GM12865 (cell line): Measurements from ENCODE around the gene SNUPN.

Experiments used
- DNase-seq: peaks from one replicate; pipeline ENCODE4 v3.0.0; 2010; ENCODE audit warnings: low read depth
- H3K4me3 ChIP-seq: 2 replicates; pipeline ENCODE4 v1.5.1; 2011; ENCODE audit warnings: mild to moderate bottlenecking, low read depth, low read length, control low read depth
- CTCF ChIP-seq: IDR thresholded peaks from 2 replicates; pipeline ENCODE4 v1.5.1; 2011; ENCODE audit warnings: low read length, control low read depth, low read depth, inconsistent platforms; ENCODE audit not compliant: insufficient read depth; ENCODE audit errors: missing control alignments

The SNUPN gene

GRCh38 chr15:75647370-75648155 is 22.0 kb upstream of the SNUPN start, which contains the start of gene SNX33:
Gene SNX33, plus strand, starts transcription at chr15:75647912. Its CDS starts 1,191 bp downstream, at chr15:75649103.
- H3K4me3 ChIP-seq: peak within 1 kb of the TSS; percentile 85
- peak; percentile 67 for TF ChIP-seq CTCF
- DNase-seq: peak; percentile 53

GRCh38 chr15:75646944-75647364 is 21.4 kb upstream of the SNUPN start:
- TF ChIP-seq CTCF: no peak
- peak overlapping the region; percentile 85 for H3K4me3 ChIP-seq
- no peak for DNase-seq

- H3K4me3 ChIP-seq: peak overlapping the region; percentile 85
- no peak for DNase-seq
These were observed 20.8 kb upstream of the SNUPN start for GRCh38 chr15:75646112-75646943.

GRCh38 chr15:75644376-75644775 is 18.9 kb upstream of the SNUPN start:
- no peak for DNase-seq
- H3K4me3 ChIP-seq: no peak overlapping the region
- TF ChIP-seq CTCF: no peak

More at GRCh38 chr15:75646112-75646943, 20.8 kb upstream of the SNUPN start:
- TF ChIP-seq CTCF: no peak

- DNase-seq: peak; percentile 72
- TF ChIP-seq CTCF: no peak
- H3K4me3 ChIP-seq: no peak overlapping the region
These were observed 16.1 kb upstream of the SNUPN start for GRCh38 chr15:75641603-75642002.

GRCh38 chr15:75641179-75641503 is 15.6 kb upstream of the SNUPN start:
- H3K4me3 ChIP-seq: peak overlapping the region; percentile 67
- DNase-seq: no peak
- TF ChIP-seq CTCF: no peak
